Measurements from ENCODE around the gene TMEM178B.
"Not testable (repeated sequence)": the region's sequence is repeated elsewhere in the genome, so short reads cannot be mapped to it uniquely, and the experiment has no call there.

The TMEM178B gene

GRCh38 chr7:141073641-141074161 is at the start of gene TMEM178B:
Gene TMEM178B (plus strand): TSS chr7:141074064.
- DNase-seq, result no peak

GRCh38 chr7:141024668-141025067 is 49.2 kb upstream of the TMEM178B start:
- no peak for DNase-seq

GRCh38 chr7:141027043-141027442 is 46.8 kb upstream of the TMEM178B start:
- no peak for DNase-seq

GRCh38 chr7:141028767-141029166 is 45.1 kb upstream of the TMEM178B start:
- no peak for DNase-seq

GRCh38 chr7:141032539-141033323 is 41.1 kb upstream of the TMEM178B start:
- DNase-seq, result not testable (repeated sequence)

- not testable (repeated sequence) for DNase-seq
Observed at GRCh38 chr7:141038100-141038499, 35.8 kb upstream of the TMEM178B start.

- no peak for DNase-seq
Observed at GRCh38 chr7:141039376-141039775, 34.5 kb upstream of the TMEM178B start.

DNA sequence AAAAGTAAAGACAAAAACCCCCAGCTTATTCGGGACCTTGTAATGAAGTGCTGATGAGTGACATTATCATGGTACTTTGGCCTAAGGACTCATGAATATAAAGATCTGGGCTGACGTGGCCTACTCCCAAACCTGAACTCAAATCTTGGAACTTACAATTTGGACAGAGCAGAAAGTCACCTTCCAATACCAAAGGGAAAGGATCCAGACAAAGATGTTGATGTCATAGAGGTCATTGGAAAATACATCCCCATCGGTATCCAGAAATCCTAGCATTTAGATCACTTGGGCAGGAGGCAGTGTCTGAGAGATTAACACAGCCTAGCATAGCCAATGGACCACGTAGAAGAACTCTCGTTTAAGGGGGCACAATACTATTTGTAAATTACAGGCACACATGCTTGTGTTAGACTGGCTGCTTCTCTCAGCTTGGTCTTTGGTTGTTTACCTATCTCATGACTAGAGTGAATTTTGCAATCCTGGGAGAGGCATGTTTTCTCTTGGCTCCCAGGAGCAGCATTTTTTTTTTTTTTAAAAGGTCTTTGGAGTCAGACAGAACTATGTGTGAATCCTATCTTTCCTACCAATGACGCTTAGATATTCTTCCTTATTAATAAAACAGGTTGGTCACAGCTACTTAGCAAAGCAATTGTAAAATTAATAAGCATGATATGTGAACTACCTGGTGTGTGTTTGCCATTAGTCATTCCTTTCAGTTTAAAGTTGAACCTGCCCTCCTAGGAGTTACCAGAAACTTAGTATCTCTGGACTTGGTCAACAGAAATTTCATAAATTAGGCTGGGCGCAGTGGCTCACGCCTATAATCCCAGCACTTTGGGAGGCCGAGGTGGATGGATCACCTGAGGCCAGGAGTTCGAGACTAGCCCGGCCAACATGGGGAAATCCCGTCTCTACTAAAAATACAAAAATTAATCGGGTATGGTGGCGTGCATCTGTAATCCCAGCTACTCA is 31.4 kb upstream of the TMEM178B start:
- DNase-seq, result no peak

DNA sequence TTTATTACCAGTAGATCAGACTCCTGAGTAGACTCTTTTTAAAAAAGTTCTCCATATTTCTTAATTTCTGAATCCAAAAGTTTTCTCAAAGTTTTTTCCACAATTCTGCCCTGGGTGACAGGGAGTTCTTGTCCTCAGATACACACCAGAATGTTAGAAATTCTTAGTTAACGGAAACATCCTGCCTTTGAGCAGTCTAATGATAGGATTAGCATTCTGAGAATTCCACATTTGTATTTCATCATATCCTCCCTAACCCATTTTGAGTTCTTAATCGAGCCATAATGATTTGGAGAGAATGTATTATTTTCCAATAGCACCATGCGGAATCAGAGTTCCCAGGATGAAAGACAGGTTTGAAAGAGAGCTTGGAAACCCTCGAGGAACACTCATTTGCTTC is 30.2 kb upstream of the TMEM178B start:
- no peak for DNase-seq

DNA sequence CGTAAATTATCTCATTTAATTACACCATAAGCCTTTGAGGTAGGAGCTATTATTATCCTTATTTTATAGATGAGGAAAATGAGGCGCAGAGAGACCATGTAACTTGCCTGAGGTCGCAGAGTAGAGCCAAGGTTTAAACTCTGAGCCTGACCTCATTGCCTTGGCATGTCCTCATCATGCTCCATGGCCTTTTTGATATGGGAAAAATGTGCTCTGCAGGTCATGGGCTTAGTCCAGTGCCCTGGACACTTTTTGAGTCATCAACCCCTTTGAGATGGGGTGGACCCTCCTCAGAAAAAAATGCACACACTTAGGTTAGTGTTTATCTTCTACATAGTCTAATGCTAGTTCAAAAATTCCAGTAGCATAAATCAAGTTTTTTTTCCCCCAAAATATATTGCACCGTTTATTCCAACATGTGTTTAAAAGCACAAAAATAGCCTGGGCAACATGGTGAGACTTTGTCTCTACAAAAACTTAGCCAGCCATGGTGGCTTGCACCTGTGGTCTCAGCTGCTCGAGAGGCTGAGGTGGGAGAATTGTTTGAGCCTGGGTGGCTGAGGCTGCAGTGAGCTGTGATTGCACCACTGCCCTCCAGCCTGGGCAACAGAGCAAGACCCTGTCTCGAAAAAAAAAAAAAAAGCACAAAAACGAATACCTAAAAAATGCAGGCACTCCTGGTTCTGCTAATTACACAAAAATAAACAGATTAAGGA is 28.6 kb upstream of the TMEM178B start:
- DNase-seq, result no peak

DNA sequence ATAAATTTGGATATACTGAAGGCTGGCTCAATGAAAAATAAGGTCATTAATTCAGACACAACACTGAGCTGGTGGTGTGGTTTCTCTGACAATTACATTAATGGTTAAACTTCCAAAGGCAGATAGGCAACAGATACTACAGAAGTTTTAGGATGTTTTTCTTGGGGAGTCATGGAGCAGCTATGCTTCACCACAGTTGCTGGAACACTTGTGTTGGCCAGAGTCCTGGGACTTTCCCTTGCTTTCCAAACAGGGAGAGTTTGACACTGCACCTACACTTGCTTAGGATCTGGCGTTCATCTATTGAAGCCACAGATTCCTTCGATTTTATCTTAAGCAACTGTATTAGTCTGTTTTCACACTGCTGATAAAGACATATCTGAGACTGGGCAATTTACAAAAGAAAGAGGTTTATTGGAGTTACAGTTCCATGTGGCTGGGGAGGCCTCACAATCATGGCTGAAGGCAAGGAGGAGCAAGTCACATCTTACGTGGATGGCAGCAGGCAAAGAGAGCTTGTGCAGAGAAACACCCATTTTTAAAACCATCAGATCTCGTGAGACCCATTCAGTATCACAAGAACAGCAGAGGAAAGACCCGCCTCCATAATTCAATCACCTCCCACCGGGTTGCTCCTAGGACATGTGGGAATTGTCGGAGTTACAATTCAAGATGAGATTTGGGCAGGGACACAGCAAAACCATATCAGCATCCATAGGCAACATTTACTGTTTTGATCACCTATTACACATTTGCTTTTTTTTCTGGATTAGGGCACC is 27.8 kb upstream of the TMEM178B start:
- DNase-seq, result no peak

- DNase-seq, result peak; percentile 19
Observed at GRCh38 chr7:141053626-141054025, 20.2 kb upstream of the TMEM178B start.

DNA sequence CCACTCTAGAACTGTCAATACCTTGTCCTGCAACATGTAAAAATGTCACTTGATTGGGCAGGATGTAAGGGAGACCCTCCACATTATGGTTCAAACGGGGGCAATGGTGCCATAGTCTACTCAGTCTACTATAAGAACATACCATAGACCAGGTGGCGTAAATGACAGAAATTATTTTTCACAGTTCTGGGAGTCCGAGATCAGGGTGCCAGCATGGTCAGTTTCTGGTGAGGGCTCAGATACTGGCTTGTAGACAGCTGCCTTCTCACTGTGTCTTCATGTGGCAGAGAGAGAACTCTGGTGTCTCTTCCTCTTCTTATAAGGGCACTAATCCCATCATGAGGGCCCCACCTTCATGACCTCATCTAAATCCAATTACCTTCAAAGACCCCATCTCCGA is 18.7 kb upstream of the TMEM178B start:
- DNase-seq, result no peak

- no peak for DNase-seq
Observed at GRCh38 chr7:141057788-141058187, 16.1 kb upstream of the TMEM178B start.

GRCh38 chr7:141067856-141068255 is 6.0 kb upstream of the TMEM178B start:
- DNase-seq, result not testable (repeated sequence)

DNA sequence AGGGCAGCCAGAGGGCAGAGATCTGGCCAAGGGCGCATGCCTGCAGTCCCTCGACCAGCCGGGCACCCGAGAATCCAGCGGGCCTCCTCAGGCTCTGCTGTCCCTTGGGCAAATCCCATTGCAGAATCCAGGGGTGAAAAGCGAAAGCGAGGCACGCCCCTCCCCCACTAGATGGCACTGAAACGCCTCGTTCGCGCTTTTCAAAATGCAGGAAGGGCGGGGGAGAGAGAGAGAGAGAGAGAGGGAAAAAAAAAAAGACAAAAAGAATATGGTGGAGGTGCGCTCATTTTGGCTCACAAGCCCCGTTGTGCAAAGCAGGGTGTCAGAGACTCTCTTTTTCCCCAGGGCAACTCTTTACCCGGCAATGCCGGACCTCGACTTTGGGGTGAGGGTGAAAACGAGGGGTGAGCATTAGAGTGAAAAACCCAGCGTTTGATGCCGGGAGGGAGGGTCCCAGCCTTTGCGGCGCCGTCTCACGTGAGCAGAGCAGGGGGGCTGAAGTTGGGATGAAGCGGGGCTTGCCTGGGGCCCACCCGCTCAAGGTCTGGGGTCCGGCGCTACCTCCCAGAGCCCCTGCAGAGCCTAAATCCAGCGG is 2.5 kb upstream of the TMEM178B start:
- peak; percentile 9 for DNase-seq

DNA sequence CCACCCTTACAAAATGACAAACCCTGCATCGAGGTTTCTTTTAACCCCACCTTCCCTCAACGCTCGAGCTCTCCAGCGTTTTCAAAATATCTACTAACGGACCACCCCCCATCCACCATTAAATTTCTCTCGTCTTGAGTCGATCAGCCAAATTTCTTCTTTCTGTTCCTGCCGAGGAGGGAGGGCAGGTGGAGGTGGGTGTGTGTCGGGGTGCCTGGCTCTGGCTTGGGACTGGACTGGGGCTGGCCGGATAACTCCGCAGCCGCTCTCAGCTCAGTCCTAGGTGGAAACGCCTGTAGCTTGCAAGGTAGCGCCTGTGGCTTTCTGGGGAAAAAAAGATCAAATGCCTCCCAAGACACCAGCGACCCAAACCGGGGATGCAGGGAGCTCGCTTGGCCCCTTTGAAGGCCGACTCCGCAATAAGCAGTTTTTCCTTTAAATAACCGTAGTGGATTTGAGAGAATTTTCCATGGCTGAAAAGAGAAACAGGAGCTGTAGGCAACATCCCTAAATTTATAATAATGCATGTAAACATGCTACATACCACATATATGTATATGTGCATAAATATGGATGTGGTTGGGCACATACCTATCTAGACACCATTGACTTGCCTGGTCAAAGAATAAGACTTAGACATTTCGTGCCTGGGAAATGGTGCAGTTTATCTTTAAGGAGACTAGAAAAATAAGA is 1.9 kb upstream of the TMEM178B start:
- DNase-seq, result no peak

GRCh38 chr7:141072548-141073172 is 1.2 kb upstream of the TMEM178B start:
- DNase-seq, result no peak

DNA sequence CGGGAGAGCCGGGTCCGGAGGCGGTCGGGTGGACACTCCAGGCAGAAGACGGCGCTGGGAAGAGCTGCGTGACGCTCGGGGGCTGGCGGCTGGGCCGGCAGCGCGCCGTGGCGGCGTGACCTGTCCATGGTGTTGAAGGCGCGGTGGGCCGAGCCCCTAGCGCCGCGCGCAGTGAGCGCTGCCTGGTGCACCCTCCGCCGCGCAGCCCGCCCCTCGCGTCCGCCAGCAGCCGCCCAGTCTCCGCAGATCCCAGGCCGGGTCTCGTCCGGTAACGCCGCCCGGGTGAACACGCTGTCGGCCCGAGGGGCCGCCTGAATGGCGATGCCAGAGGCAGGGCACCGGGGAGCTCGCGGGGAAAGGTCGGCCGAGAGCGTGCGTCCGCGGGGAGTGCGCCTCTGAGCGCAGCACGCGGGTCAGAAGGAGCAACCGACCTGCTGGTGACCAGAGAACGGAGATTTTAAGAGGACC is 657 bp upstream of the TMEM178B start:
- no peak for DNase-seq

All from activated T-cell treated with anti-CD3 and anti-CD28 coated beads for 4 hours (primary cell).